ENCODE data around the gene GSTP1.
"Not testable (repeated sequence)": the region's sequence is repeated elsewhere in the genome, so short reads cannot be mapped to it uniquely, and the experiment has no call there.

The GSTP1 gene

GRCh38 chr11:67596753-67597300 is 13.2 kb downstream of the GSTP1 start:
- H3K79me1 ChIP-seq (replicated peaks; ENCODE audit: low read length, poor library complexity, severe bottlenecking), result no peaks in the 10 kb centered on the region
- no peak overlapping the region for H2AK5ac ChIP-seq (ENCODE audit: low read length, severe bottlenecking)
- H2BK120ac ChIP-seq (ENCODE audit: low read depth, low read length), result no peak overlapping the region
- H3K4me2 ChIP-seq (ENCODE audit: low read length, poor library complexity, severe bottlenecking), result no peak overlapping the region
- no peak overlapping the region for H2BK12ac ChIP-seq (ENCODE audit: low read length in 2 of 2)
- DNase-seq, result no peak
- no peaks in the 10 kb centered on the region for H3K36me3 ChIP-seq (ENCODE audit: control insufficient read depth in 1 of 2, insufficient read depth in 2 of 2, low read depth in 1 of 2, low read length in 2 of 2)
- no peak overlapping the region for H3K18ac ChIP-seq (ENCODE audit: low read depth in 1 of 2, low read length in 2 of 2)
- H3K9me3 ChIP-seq (ENCODE audit: control insufficient read depth, low read length), result peaks cover 4% of the 10 kb centered on the region
- H3K14ac ChIP-seq (ENCODE audit: low read length in 2 of 2), result no peak overlapping the region
- H2AFZ ChIP-seq (ENCODE audit: low read depth, low read length), result no peak overlapping the region
- H4K8ac ChIP-seq (ENCODE audit: low read length), result no peak overlapping the region
- no peak overlapping the region for H2BK15ac ChIP-seq (ENCODE audit: low read depth, poor library complexity, severe bottlenecking)
- H3K4me3 ChIP-seq (ENCODE audit: insufficient read depth in 1 of 2, low read depth in 1 of 2, low read length in 2 of 2), result no peak overlapping the region
- 76% methylated on average over 1 of the region's 1 CpG for WGBS
- no peak overlapping the region for H3K9ac ChIP-seq (ENCODE audit: low read length)
- no peak overlapping the region for H3K27ac ChIP-seq (ENCODE audit: low read length, poor library complexity, severe bottlenecking)
- no peak overlapping the region for H3K4ac ChIP-seq (ENCODE audit: low read depth in 1 of 2, low read length in 2 of 2)
- no peak overlapping the region for H4K91ac ChIP-seq (ENCODE audit: low read length)
- H3K27me3 ChIP-seq (ENCODE audit: control insufficient read depth in 1 of 2, insufficient read depth in 1 of 2, low read length in 2 of 2), result peaks cover 12 to 33% of the 10 kb centered on the region in 2 experiments
- no peak overlapping the region for H3K23ac ChIP-seq (ENCODE audit: low read length in 2 of 2)
- H2BK5ac ChIP-seq (ENCODE audit: low read depth, low read length, poor library complexity, severe bottlenecking), result no peak overlapping the region
- H3K4me1 ChIP-seq (ENCODE audit: control insufficient read depth, insufficient read depth, low read depth, low read length), result no peaks in the 10 kb centered on the region

- not testable (repeated sequence) for H3K23ac ChIP-seq (ENCODE audit: low read length in 2 of 2); H3K18ac ChIP-seq (ENCODE audit: low read depth in 1 of 2, low read length in 2 of 2); H2BK120ac ChIP-seq (ENCODE audit: low read depth, low read length); H2AK5ac ChIP-seq (ENCODE audit: low read length, severe bottlenecking); H3K4me3 ChIP-seq (ENCODE audit: insufficient read depth in 1 of 2, low read depth in 1 of 2, low read length in 2 of 2); H2AFZ ChIP-seq (ENCODE audit: low read depth, low read length); H4K8ac ChIP-seq (ENCODE audit: low read length); H3K4me1 ChIP-seq (ENCODE audit: control insufficient read depth, insufficient read depth, low read depth, low read length); H3K14ac ChIP-seq (ENCODE audit: low read length in 2 of 2); H3K4ac ChIP-seq (ENCODE audit: low read depth in 1 of 2, low read length in 2 of 2); H4K91ac ChIP-seq (ENCODE audit: low read length); H3K36me3 ChIP-seq (ENCODE audit: control insufficient read depth in 1 of 2, insufficient read depth in 2 of 2, low read depth in 1 of 2, low read length in 2 of 2); DNase-seq; H2BK15ac ChIP-seq (ENCODE audit: low read depth, poor library complexity, severe bottlenecking); H2BK12ac ChIP-seq (ENCODE audit: low read length in 2 of 2); H3K9ac ChIP-seq (ENCODE audit: low read length); H3K79me1 ChIP-seq (replicated peaks; ENCODE audit: low read length, poor library complexity, severe bottlenecking); H3K4me2 ChIP-seq (ENCODE audit: low read length, poor library complexity, severe bottlenecking); H3K27ac ChIP-seq (ENCODE audit: low read length, poor library complexity, severe bottlenecking); H2BK5ac ChIP-seq (ENCODE audit: low read depth, low read length, poor library complexity, severe bottlenecking); H3K9me3 ChIP-seq (ENCODE audit: control insufficient read depth, low read length)
- peaks cover 12 to 33% of the 10 kb centered on the region in 2 experiments for H3K27me3 ChIP-seq (ENCODE audit: control insufficient read depth in 1 of 2, insufficient read depth in 1 of 2, low read length in 2 of 2)
- WGBS, result no CpG with 5 or more reads among the region's 3 CpGs
Measured at GRCh38 chr11:67597458-67597857, 13.8 kb downstream of the GSTP1 start.

- WGBS, result 96% methylated on average over 23 of the region's 26 CpGs
- H3K23ac ChIP-seq (ENCODE audit: low read length in 2 of 2), result not testable (repeated sequence)
Measured at GRCh38 chr11:67597963-67598362, 14.4 kb downstream of the GSTP1 start.

GRCh38 chr11:67599149-67599548 is 15.5 kb downstream of the GSTP1 start:
- Histone ChIP-seq H2BK15ac (ENCODE audit: low read depth, poor library complexity, severe bottlenecking) (no peak overlapping the region), H3K14ac (ENCODE audit: low read length in 2 of 2) (no peak overlapping the region), H2AFZ (ENCODE audit: low read depth, low read length) (no peak overlapping the region), H3K79me1 (replicated peaks; ENCODE audit: low read length, poor library complexity, severe bottlenecking) (no peaks in the 10 kb centered on the region), H3K4me2 (ENCODE audit: low read length, poor library complexity, severe bottlenecking) (no peak overlapping the region), H2BK5ac (ENCODE audit: low read depth, low read length, poor library complexity, severe bottlenecking) (no peak overlapping the region), H3K36me3 (ENCODE audit: control insufficient read depth in 1 of 2, insufficient read depth in 2 of 2, low read depth in 1 of 2, low read length in 2 of 2) (no peaks in the 10 kb centered on the region), H3K4ac (ENCODE audit: low read depth in 1 of 2, low read length in 2 of 2) (no peak overlapping the region), H3K9me3 (ENCODE audit: control insufficient read depth, low read length) (peaks cover 7% of the 10 kb centered on the region), H3K9ac (ENCODE audit: low read length) (no peak overlapping the region), H3K27ac (ENCODE audit: low read length, poor library complexity, severe bottlenecking) (no peak overlapping the region), H3K27me3 (ENCODE audit: control insufficient read depth in 1 of 2, insufficient read depth in 1 of 2, low read length in 2 of 2) (peaks cover 12 to 23% of the 10 kb centered on the region in 2 experiments), H2BK120ac (ENCODE audit: low read depth, low read length) (no peak overlapping the region), H2BK12ac (ENCODE audit: low read length in 2 of 2) (no peak overlapping the region), H3K18ac (ENCODE audit: low read depth in 1 of 2, low read length in 2 of 2) (no peak overlapping the region), H3K4me1 (ENCODE audit: control insufficient read depth, insufficient read depth, low read depth, low read length) (no peaks in the 10 kb centered on the region), H3K23ac (ENCODE audit: low read length in 2 of 2) (no peak overlapping the region), H4K91ac (ENCODE audit: low read length) (no peak overlapping the region), H3K4me3 (ENCODE audit: insufficient read depth in 1 of 2, low read depth in 1 of 2, low read length in 2 of 2) (no peak overlapping the region), H2AK5ac (ENCODE audit: low read length, severe bottlenecking) (no peak overlapping the region), H4K8ac (ENCODE audit: low read length) (no peak overlapping the region)
- no peak for DNase-seq
- whole genome bisulfite sequencing, result 27% methylated on average over 1 of the region's 1 CpG

More at GRCh38 chr11:67597963-67598362, 14.4 kb downstream of the GSTP1 start:
- H3K27ac ChIP-seq (ENCODE audit: low read length, poor library complexity, severe bottlenecking); H2AFZ ChIP-seq (ENCODE audit: low read depth, low read length); H3K18ac ChIP-seq (ENCODE audit: low read depth in 1 of 2, low read length in 2 of 2); H3K4me1 ChIP-seq (ENCODE audit: control insufficient read depth, insufficient read depth, low read depth, low read length); H3K4me2 ChIP-seq (ENCODE audit: low read length, poor library complexity, severe bottlenecking); H3K79me1 ChIP-seq (replicated peaks; ENCODE audit: low read length, poor library complexity, severe bottlenecking); H3K14ac ChIP-seq (ENCODE audit: low read length in 2 of 2); H2AK5ac ChIP-seq (ENCODE audit: low read length, severe bottlenecking); H2BK5ac ChIP-seq (ENCODE audit: low read depth, low read length, poor library complexity, severe bottlenecking); H3K4me3 ChIP-seq (ENCODE audit: insufficient read depth in 1 of 2, low read depth in 1 of 2, low read length in 2 of 2); H3K4ac ChIP-seq (ENCODE audit: low read depth in 1 of 2, low read length in 2 of 2); H3K36me3 ChIP-seq (ENCODE audit: control insufficient read depth in 1 of 2, insufficient read depth in 2 of 2, low read depth in 1 of 2, low read length in 2 of 2); H2BK120ac ChIP-seq (ENCODE audit: low read depth, low read length); H3K9me3 ChIP-seq (ENCODE audit: control insufficient read depth, low read length); H4K8ac ChIP-seq (ENCODE audit: low read length); H4K91ac ChIP-seq (ENCODE audit: low read length); H3K9ac ChIP-seq (ENCODE audit: low read length); DNase-seq; H2BK15ac ChIP-seq (ENCODE audit: low read depth, poor library complexity, severe bottlenecking); H2BK12ac ChIP-seq (ENCODE audit: low read length in 2 of 2): not testable (repeated sequence)
- peaks cover 12 to 33% of the 10 kb centered on the region in 2 experiments for H3K27me3 ChIP-seq (ENCODE audit: control insufficient read depth in 1 of 2, insufficient read depth in 1 of 2, low read length in 2 of 2)
